AG04450 (cell line): Measurements from ENCODE around the gene ARHGEF35. TPM values are rescaled to one million over a fixed set of nuclear protein-coding genes. Genes with fewer than 3 reads are reported as not detected.
"Not testable (repeated sequence)": the region's sequence is repeated elsewhere in the genome, so short reads cannot be mapped to it uniquely, and the experiment has no call there.

Source experiments
- CTCF ChIA-PET: fragments of 300-600, 350-600 bp; formaldehyde crosslinking; extraction: SDS; loops from one replicate; lab custom pipeline; 2022; ENCODE audit warnings: antibody characterized with exemption, inconsistent platforms; lab: Charles Lee
- POLR2A ChIA-PET: fragments of 350-600 bp; formaldehyde crosslinking; extraction: SDS; loops from one replicate; lab custom pipeline; 2021; ENCODE audit warnings: antibody characterized with exemption, inconsistent platforms; lab: Yijun Ruan, JAX
- DNase-seq: peaks from one replicate; pipeline ENCODE4 v3.0.0-alpha.2; 2011; ENCODE audit warnings: low read depth, low spot score
- H3K27ac ChIP-seq: one replicate; pipeline ENCODE4 v1.5.1; 2012; ENCODE audit warnings: low read depth, low read length, control low read depth
- H3K27me3 ChIP-seq: one replicate; pipeline ENCODE4 v1.6.0; 2012; ENCODE audit warnings: low read length; ENCODE audit not compliant: control insufficient read depth, insufficient read depth
- H3K4me3 ChIP-seq: 2 replicates; pipeline ENCODE4 v1.5.1; 2011; ENCODE audit warnings: mild to moderate bottlenecking, low read depth, low read length, control low read depth
- H3K9me3 ChIP-seq: 2 replicates; pipeline ENCODE4 v1.5.1; 2012; ENCODE audit warnings: low read length; ENCODE audit not compliant: control insufficient read depth, insufficient read depth
- polyA plus RNA-seq: library from polyadenylated mRNA; depleted of rRNA; stranded (reverse); fragments of >200 nt; gene quantifications from 2 replicates; pipeline ENCODE4 v1.2.3, GENCODE V29; 2011

ARHGEF35 gene
- polyA plus RNA-seq, 1 experiment, result 0.10 TPM

GRCh38 chr7:144217200-144217599, 21.6 kb upstream of the ARHGEF35 start:
- H3K27me3 ChIP-seq, H3K9me3 ChIP-seq, H3K27ac ChIP-seq, H3K4me3 ChIP-seq, CTCF ChIA-PET, DNase-seq, POLR2A ChIA-PET: not testable (repeated sequence)

- H3K27me3 ChIP-seq, DNase-seq, CTCF ChIA-PET, H3K9me3 ChIP-seq, POLR2A ChIA-PET, H3K27ac ChIP-seq, H3K4me3 ChIP-seq: not testable (repeated sequence)
Observed at GRCh38 chr7:144205306-144205705, 9.7 kb upstream of the ARHGEF35 start.

GRCh38 chr7:144203086-144203485, 7.5 kb upstream of the ARHGEF35 start:
- H3K9me3 ChIP-seq, H3K27me3 ChIP-seq, CTCF ChIA-PET, H3K4me3 ChIP-seq, DNase-seq, POLR2A ChIA-PET, H3K27ac ChIP-seq: not testable (repeated sequence)

- H3K4me3 ChIP-seq, DNase-seq, H3K27ac ChIP-seq, POLR2A ChIA-PET, H3K9me3 ChIP-seq, H3K27me3 ChIP-seq, CTCF ChIA-PET: not testable (repeated sequence)
Observed at GRCh38 chr7:144201978-144202377, 6.3 kb upstream of the ARHGEF35 start.

- H3K27ac ChIP-seq, CTCF ChIA-PET, POLR2A ChIA-PET: not testable (repeated sequence)
Observed at GRCh38 chr7:144198934-144199333, 3.3 kb upstream of the ARHGEF35 start.

GRCh38 chr7:144194453-144194852, 1.2 kb downstream of the ARHGEF35 start:
- DNase-seq, H3K9me3 ChIP-seq, POLR2A ChIA-PET, H3K27me3 ChIP-seq, CTCF ChIA-PET, H3K4me3 ChIP-seq, H3K27ac ChIP-seq: not testable (repeated sequence)

More at GRCh38 chr7:144198934-144199333, 3.3 kb upstream of the ARHGEF35 start:
- not testable (repeated sequence) for DNase-seq, H3K9me3 ChIP-seq, H3K27me3 ChIP-seq, H3K4me3 ChIP-seq

- POLR2A ChIA-PET, H3K27ac ChIP-seq, CTCF ChIA-PET, H3K9me3 ChIP-seq, DNase-seq, H3K27me3 ChIP-seq, H3K4me3 ChIP-seq: not testable (repeated sequence)
Observed at GRCh38 chr7:144193782-144194181, 1.9 kb downstream of the ARHGEF35 start.

GRCh38 chr7:144188578-144189171, 7.0 kb downstream of the ARHGEF35 start:
- CTCF ChIA-PET, H3K4me3 ChIP-seq, H3K9me3 ChIP-seq, POLR2A ChIA-PET, DNase-seq, H3K27ac ChIP-seq, H3K27me3 ChIP-seq: not testable (repeated sequence)

GRCh38 chr7:144187848-144188247, 7.8 kb downstream of the ARHGEF35 start:
- POLR2A ChIA-PET, H3K27me3 ChIP-seq, H3K9me3 ChIP-seq, H3K27ac ChIP-seq, CTCF ChIA-PET, H3K4me3 ChIP-seq, DNase-seq: not testable (repeated sequence)

- H3K27ac ChIP-seq, POLR2A ChIA-PET, H3K27me3 ChIP-seq, H3K4me3 ChIP-seq, H3K9me3 ChIP-seq, CTCF ChIA-PET, DNase-seq: not testable (repeated sequence)
Observed at GRCh38 chr7:144183166-144183565, 12.5 kb downstream of the ARHGEF35 start, which contains the start of gene CTAGE4. Gene CTAGE4, plus strand, starts transcription at chr7:144183466. Its CDS starts 38 bp downstream, at chr7:144183504.

- H3K9me3 ChIP-seq, H3K27ac ChIP-seq, H3K27me3 ChIP-seq, DNase-seq, POLR2A ChIA-PET, CTCF ChIA-PET, H3K4me3 ChIP-seq: not testable (repeated sequence)
Observed at GRCh38 chr7:144179165-144179479, 16.5 kb downstream of the ARHGEF35 start.
